ENCODE results near the gene UPP2.

The UPP2 gene

GRCh38 chr2:158104903-158105302, 3.2 kb downstream of the UPP2 start:
- DNase-seq (ENCODE audit: low read depth) = no peak

- no peak for DNase-seq (ENCODE audit: low read depth)
Measured at GRCh38 chr2:158112992-158113391, 11.3 kb downstream of the UPP2 start.

- DNase-seq (ENCODE audit: low read depth) = no peak
Measured at GRCh38 chr2:158113741-158114295, 12.1 kb downstream of the UPP2 start.

GRCh38 chr2:158114516-158114915, 12.8 kb downstream of the UPP2 start:
- no peak for DNase-seq (ENCODE audit: low read depth)

- DNase-seq (ENCODE audit: low read depth) = no peak
Measured at GRCh38 chr2:158115202-158115767, 13.6 kb downstream of the UPP2 start.

GRCh38 chr2:158116936-158117335, 15.3 kb downstream of the UPP2 start:
- no peak for DNase-seq (ENCODE audit: low read depth)

GRCh38 chr2:158120102-158120501, 18.4 kb downstream of the UPP2 start:
- no peak for DNase-seq (ENCODE audit: low read depth)

GRCh38 chr2:158120664-158121641, 19.3 kb downstream of the UPP2 start:
- DNase-seq (ENCODE audit: low read depth) = no peak

GRCh38 chr2:158124896-158125295, 23.2 kb downstream of the UPP2 start:
- DNase-seq (ENCODE audit: low read depth) = no peak

GRCh38 chr2:158125756-158126498, 24.3 kb downstream of the UPP2 start:
- DNase-seq (ENCODE audit: low read depth) = no peak

- DNase-seq (ENCODE audit: low read depth) = no peak
Measured at GRCh38 chr2:158127380-158127804, 25.7 kb downstream of the UPP2 start.

GRCh38 chr2:158128168-158128973, 26.7 kb downstream of the UPP2 start:
- no peak for DNase-seq (ENCODE audit: low read depth)

- DNase-seq (ENCODE audit: low read depth) = no peak
Measured at GRCh38 chr2:158129037-158129436, 27.4 kb downstream of the UPP2 start.

- no peak for DNase-seq (ENCODE audit: low read depth)
Measured at GRCh38 chr2:158130832-158131473, 29.3 kb downstream of the UPP2 start.

- DNase-seq (ENCODE audit: low read depth) = no peak
Measured at GRCh38 chr2:158131483-158131912, 29.8 kb downstream of the UPP2 start.

- DNase-seq (ENCODE audit: low read depth) = no peak
Measured at GRCh38 chr2:158131919-158132566, 30.4 kb downstream of the UPP2 start.

GRCh38 chr2:158134055-158134454, 32.4 kb downstream of the UPP2 start:
- DNase-seq (ENCODE audit: low read depth) = no peak

- no peak for DNase-seq (ENCODE audit: low read depth)
Measured at GRCh38 chr2:158134655-158135054, 33.0 kb downstream of the UPP2 start.

- no peak for DNase-seq (ENCODE audit: low read depth)
Measured at GRCh38 chr2:158135096-158135495, 33.4 kb downstream of the UPP2 start.

- DNase-seq (ENCODE audit: low read depth) = no peak
Measured at GRCh38 chr2:158138255-158138654, 36.6 kb downstream of the UPP2 start.
